PC-9 (cell line): ENCODE results near the gene KIAA0753. TPM values are rescaled to one million over a fixed set of nuclear protein-coding genes. Genes with fewer than 3 reads are reported as not detected.
A peak's percentile ranks its signal among the peaks of the same experiment; 100 is the strongest.

Experiments
- BruUV-seq: library from RNA; stranded (reverse); fragments of 400-500 nt; replicated peaks from 2 replicates; lab custom pipeline; 2021; lab: Mats Ljungman, UMichigan
- CTCF ChIA-PET: fragments of 300-600 bp; sonication (Branson Sonifier 250); formaldehyde crosslinking; loops from one replicate; lab custom pipeline; 2022; ENCODE audit warnings: antibody characterized with exemption; lab: Charles Lee
- POLR2A ChIA-PET: fragments of 300-600 bp; sonication (Branson Sonifier 250); formaldehyde crosslinking; loops from one replicate; lab custom pipeline; 2022; ENCODE audit warnings: antibody characterized with exemption; ENCODE audit not compliant: unreplicated experiment; lab: Charles Lee
- DNase-seq, 2 experiments: peaks; one replicate each; pipeline versions ENCODE4 v3.0.0 to v3.0.0-alpha.2; 2015 to 2022; ENCODE audit warnings: mixed read lengths in 1 of 2
- H2AFZ ChIP-seq: fragments of 200-600 bp; sonication (generic); 2 replicates; pipeline ENCODE4 v1.8.1; 2017; ENCODE audit warnings: antibody characterized with exemption
- H3F3A ChIP-seq: fragments of 200-600 bp; sonication (generic); 2 replicates; pipeline ENCODE4 v1.8.1; 2017; ENCODE audit warnings: antibody characterized with exemption, mild to moderate bottlenecking, low read depth; ENCODE audit not compliant: insufficient read depth
- H3K27ac ChIP-seq: fragments of 200-600 bp; sonication (generic); 2 replicates; pipeline ENCODE4 v1.6.1; 2016; ENCODE audit warnings: mixed run types
- H3K27me3 ChIP-seq: fragments of 200-600 bp; sonication (generic); 2 replicates; pipeline ENCODE4 v1.6.1; 2016; ENCODE audit warnings: low read depth, mixed run types; ENCODE audit not compliant: insufficient read depth
- H3K36me3 ChIP-seq: fragments of 200-600 bp; sonication (generic); 2 replicates; pipeline ENCODE4 v1.6.1; 2016; ENCODE audit warnings: low read depth, mixed run types
- H3K4me1 ChIP-seq: fragments of 200-600 bp; sonication (generic); replicated peaks from 2 replicates; pipeline ENCODE4 v1.6.1; 2016; ENCODE audit warnings: mixed run types; ENCODE audit not compliant: insufficient read depth
- H3K4me2 ChIP-seq: fragments of 200-600 bp; sonication (generic); 2 replicates; pipeline ENCODE4 v1.6.1; 2017; ENCODE audit warnings: mixed run types
- H3K4me3 ChIP-seq: fragments of 200-600 bp; sonication (generic); 2 replicates; pipeline ENCODE4 v1.6.1; 2016; ENCODE audit warnings: mixed run types
- H3K79me2 ChIP-seq: fragments of 200-600 bp; sonication (generic); 2 replicates; pipeline ENCODE4 v1.6.1; 2017; ENCODE audit warnings: low read depth, mixed run types
- H3K9me2 ChIP-seq: fragments of 200-600 bp; sonication (generic); 2 replicates; pipeline ENCODE4 v1.8.1; 2017; ENCODE audit warnings: mild to moderate bottlenecking; ENCODE audit not compliant: insufficient read depth
- H3K9me3 ChIP-seq: fragments of 200-600 bp; sonication (generic); 2 replicates; pipeline ENCODE4 v1.8.1; 2016; ENCODE audit warnings: low read depth; ENCODE audit not compliant: insufficient read depth
- H4K20me1 ChIP-seq: fragments of 200-600 bp; sonication (generic); 2 replicates; pipeline ENCODE4 v1.8.1; 2017; ENCODE audit not compliant: insufficient read depth
- EZH2 ChIP-seq: fragments of 200-600 bp; sonication (generic); IDR thresholded peaks from 2 replicates; pipeline ENCODE4 v1.8.0; 2017; ENCODE audit warnings: antibody characterized with exemption, low read depth
- intact Hi-C: fragments of 100-400 bp; cut with micrococcal nuclease; formaldehyde crosslinking; loops from one replicate; pipeline ENCODE4 v1.10.0; 2022; ENCODE audit not compliant: unreplicated experiment
- total RNA-seq: library from RNA; stranded (reverse); gene quantifications from 2 replicates; pipeline ENCODE4 v1.2.3, GENCODE V29; 2021
- TF ChIP-seq, protein P1 (sequence below): fragments of 200-600 bp; sonication (generic); conservative IDR thresholded peaks from 2 replicates; pipeline ENCODE4 v1.6.1; 2017; ENCODE audit warnings: mixed run types, antibody characterized with exemption, mild to moderate bottlenecking, moderate library complexity

KIAA0753 gene
- total RNA-seq, 1 experiment from 2014 or later = 47.0 TPM

DNA sequence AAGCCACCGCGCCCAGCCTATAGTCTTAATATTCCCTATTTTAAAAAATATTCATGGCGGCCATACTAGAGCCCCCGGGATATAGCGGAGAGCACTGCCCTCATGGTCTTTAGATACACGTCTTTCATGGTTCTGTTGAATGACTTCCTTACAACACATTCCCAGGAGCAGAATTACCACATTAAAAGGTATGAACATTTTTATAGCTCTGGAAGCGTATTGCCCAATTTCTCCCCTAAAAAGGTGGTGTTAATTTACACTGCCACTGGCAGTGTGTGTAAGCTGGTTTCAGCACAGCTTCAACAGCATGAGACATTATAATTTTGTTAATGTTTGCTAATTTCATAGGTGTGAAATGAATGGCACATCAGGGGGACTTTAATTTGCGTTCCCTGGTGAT is 30.1 kb upstream of the KIAA0753 start:
- BruUV-seq = no TSS peak
- ChIA-PET CTCF (interaction anchor here (0.6 to 1.5 kb wide), 4 partner anchors 21 to 334 kb away, joined by 4 to 7 read pairs (median 4); no protein-coding TSS in a partner anchor), POLR2A (no interaction called here)
- H3K4me3 ChIP-seq = peak overlapping the region; percentile 38; the same call in 1 of the 2 replicates
- no peaks in the 10 kb centered on the region for H3K9me3 ChIP-seq
- peak in 1 of 2 experiments; percentile 70 for DNase-seq
- no peaks in the 10 kb centered on the region for H3K9me2 ChIP-seq
- peaks cover 44% of the 10 kb centered on the region for H3F3A ChIP-seq
- H2AFZ ChIP-seq = no peak overlapping the region
- H3K4me2 ChIP-seq = peak overlapping the region; percentile 73
- no peaks in the 10 kb centered on the region for H3K27me3 ChIP-seq
- no peaks in the 10 kb centered on the region for H3K36me3 ChIP-seq
- TF ChIP-seq EZH2 = no peak
- TF ChIP-seq, protein P1, sequence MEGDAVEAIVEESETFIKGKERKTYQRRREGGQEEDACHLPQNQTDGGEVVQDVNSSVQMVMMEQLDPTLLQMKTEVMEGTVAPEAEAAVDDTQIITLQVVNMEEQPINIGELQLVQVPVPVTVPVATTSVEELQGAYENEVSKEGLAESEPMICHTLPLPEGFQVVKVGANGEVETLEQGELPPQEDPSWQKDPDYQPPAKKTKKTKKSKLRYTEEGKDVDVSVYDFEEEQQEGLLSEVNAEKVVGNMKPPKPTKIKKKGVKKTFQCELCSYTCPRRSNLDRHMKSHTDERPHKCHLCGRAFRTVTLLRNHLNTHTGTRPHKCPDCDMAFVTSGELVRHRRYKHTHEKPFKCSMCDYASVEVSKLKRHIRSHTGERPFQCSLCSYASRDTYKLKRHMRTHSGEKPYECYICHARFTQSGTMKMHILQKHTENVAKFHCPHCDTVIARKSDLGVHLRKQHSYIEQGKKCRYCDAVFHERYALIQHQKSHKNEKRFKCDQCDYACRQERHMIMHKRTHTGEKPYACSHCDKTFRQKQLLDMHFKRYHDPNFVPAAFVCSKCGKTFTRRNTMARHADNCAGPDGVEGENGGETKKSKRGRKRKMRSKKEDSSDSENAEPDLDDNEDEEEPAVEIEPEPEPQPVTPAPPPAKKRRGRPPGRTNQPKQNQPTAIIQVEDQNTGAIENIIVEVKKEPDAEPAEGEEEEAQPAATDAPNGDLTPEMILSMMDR = no peak
- H4K20me1 ChIP-seq = no peaks in the 10 kb centered on the region
- no peaks in the 10 kb centered on the region for H3K79me2 ChIP-seq
- H3K4me1 ChIP-seq = peaks cover 44% of the 10 kb centered on the region
- peak overlapping the region; percentile 88 for H3K27ac ChIP-seq
- intact Hi-C loops = loop anchor here (2.0 kb wide), 1 partner anchor 82 kb away; no protein-coding TSS in a partner anchor

DNA sequence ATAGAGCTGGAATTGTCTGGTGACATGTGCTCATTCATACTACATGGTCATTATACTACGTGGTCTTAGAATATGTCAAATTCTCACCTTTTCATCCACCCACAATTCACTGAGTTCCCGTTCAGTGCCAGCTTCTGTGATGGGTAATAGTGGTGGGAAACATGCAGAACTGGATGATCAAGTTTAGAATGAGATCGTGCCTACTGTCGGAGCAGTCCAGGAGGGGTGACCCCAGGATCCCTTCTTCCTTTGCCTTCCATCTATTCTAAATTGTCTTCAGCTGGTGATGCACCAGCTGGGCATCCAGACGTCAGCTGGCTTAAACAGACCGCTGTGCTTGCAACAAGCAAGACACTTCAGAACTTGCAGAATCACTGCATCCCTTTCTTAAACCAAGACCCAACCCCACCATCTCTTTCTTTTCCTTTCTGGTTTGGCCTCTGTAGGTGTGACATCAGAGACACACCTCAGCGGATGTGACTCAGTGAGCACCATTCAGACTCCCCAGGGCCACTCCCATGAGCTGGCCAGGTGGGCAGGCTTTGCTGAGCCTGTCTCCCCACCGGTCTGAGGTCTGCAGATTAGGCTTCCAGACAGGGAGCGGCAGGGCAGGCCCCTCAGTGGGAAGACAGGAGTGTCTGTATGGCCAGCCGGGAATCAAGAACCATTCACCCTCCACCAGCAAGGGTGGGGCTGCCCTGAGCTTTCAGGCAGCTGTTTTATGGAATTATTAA is 29.1 kb upstream of the KIAA0753 start:
- peaks cover 44% of the 10 kb centered on the region for H3K4me1 ChIP-seq
- peak overlapping the region; percentile 37; the same call in 1 of the 2 replicates for H2AFZ ChIP-seq
- H3K36me3 ChIP-seq = no peaks in the 10 kb centered on the region
- H3K9me3 ChIP-seq = no peaks in the 10 kb centered on the region
- TF ChIP-seq EZH2 = no peak
- TF ChIP-seq, protein P1 = no peak
- DNase-seq = peak; percentile 89 to 91
- peak overlapping the region; percentile 88 for H3K27ac ChIP-seq
- H4K20me1 ChIP-seq = no peaks in the 10 kb centered on the region
- ChIA-PET POLR2A (interaction anchor here (0.6 kb wide), 3 partner anchors 206 to 495 kb away, joined by 3 to 5 read pairs (median 4); no protein-coding TSS in a partner anchor), CTCF (interaction anchor here (0.5 to 1.5 kb wide), 6 partner anchors 25 to 335 kb away, joined by 3 to 7 read pairs (median 4); no protein-coding TSS in a partner anchor)
- H3K79me2 ChIP-seq = no peaks in the 10 kb centered on the region
- no peaks in the 10 kb centered on the region for H3K27me3 ChIP-seq
- no peaks in the 10 kb centered on the region for H3K9me2 ChIP-seq
- TSS peak; percentile 95 for BruUV-seq
- intact Hi-C loops = loop anchor here (2.0 to 5.0 kb wide), 2 partner anchors 43 to 83 kb away; partner anchors contain the start of gene SLC13A5
- H3K4me2 ChIP-seq = peak overlapping the region; percentile 73
- H3K4me3 ChIP-seq = peak overlapping the region; percentile 38
- H3F3A ChIP-seq = peaks cover 44% of the 10 kb centered on the region

DNA sequence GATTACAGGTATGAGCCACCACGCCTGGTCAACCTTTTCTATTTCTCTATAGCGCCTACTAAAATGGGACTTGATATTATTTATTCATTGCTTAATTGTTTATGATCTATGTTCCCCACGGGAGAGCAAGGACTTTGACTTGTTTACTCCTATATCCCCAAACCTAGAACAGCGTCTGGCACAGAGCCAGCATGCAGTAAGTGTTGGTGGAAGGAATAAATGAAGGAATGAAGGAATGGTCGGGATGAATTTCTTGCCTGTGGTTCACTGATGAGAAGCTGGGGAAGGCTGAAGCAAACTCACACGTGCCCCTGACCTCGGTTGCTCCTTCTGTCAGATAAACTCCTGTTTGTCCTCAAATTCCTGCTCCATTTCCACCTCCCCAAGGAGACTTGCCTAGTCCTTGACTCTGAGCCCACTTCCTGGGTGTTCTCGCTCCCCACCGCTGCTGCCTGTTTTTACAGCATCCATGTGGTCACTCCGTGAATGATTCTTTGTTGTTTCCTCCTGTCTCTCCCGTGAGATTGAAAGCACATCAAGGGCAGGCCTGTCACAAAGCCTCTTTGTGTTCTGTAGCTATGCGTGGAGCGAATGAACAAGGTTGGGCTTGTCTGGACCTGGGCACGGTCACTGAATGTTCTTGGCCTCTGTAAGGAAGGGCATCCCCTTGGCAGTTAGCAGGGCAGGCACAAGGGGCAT is 28.4 kb upstream of the KIAA0753 start:
- H3K36me3 ChIP-seq = no peaks in the 10 kb centered on the region
- TF ChIP-seq, protein P1 = no peak
- DNase-seq = no peak
- no peaks in the 10 kb centered on the region for H3K9me2 ChIP-seq
- peaks cover 44% of the 10 kb centered on the region for H3K4me1 ChIP-seq
- intact Hi-C loops = loop anchor here (5.0 kb wide), 1 partner anchor 43 kb away; the partner anchor contains the start of gene SLC13A5
- H3K79me2 ChIP-seq = no peaks in the 10 kb centered on the region
- BruUV-seq = no TSS peak
- H4K20me1 ChIP-seq = no peaks in the 10 kb centered on the region
- peak overlapping the region; percentile 73 for H3K4me2 ChIP-seq
- H3K4me3 ChIP-seq = peak overlapping the region; percentile 38; the same call in 1 of the 2 replicates
- ChIA-PET POLR2A (interaction anchor here (0.6 kb wide), 1 partner anchor 496 kb away, joined by 5 read pairs; no protein-coding TSS in a partner anchor), CTCF (interaction anchor here (0.5 to 1.5 kb wide), 2 partner anchors 198 to 336 kb away, joined by 4 to 7 read pairs; no protein-coding TSS in a partner anchor)
- peak overlapping the region; percentile 37; the same call in 1 of the 2 replicates for H2AFZ ChIP-seq
- H3K27me3 ChIP-seq = no peaks in the 10 kb centered on the region
- H3K9me3 ChIP-seq = no peaks in the 10 kb centered on the region
- peak overlapping the region; percentile 88 for H3K27ac ChIP-seq
- H3F3A ChIP-seq = peaks cover 44% of the 10 kb centered on the region
